Adrenal gland (tissue), 5 donors: ENCODE measurements around the gene AGAP3.

Experiments used
- CTCF ChIP-seq, 6 experiments: fragments of 450-650 bp in 4 of 6; fragments of 200-600 bp in 2 of 6; sonication (generic) in 1 of 6; IDR thresholded peaks; 1 replicate in 5 of 6; 2 replicates in 1 of 6; pipeline versions ENCODE4 v1.5.1 to v1.8.0; 2016 to 2021; ENCODE audit warnings: antibody characterized with exemption in 6 of 6, mild to moderate bottlenecking in 2 of 6, moderate library complexity in 1 of 6
- POLR2A ChIP-seq, 2 donors: fragments of 450-650 bp; IDR thresholded peaks; one replicate each; pipeline ENCODE4 v1.6.1; 2017; ENCODE audit warnings: antibody characterized with exemption in 2 of 2, mild to moderate bottlenecking in 2 of 2, moderate library complexity in 1 of 2
- donor health status: DM: no; HTN: no; CAD: no.

GRCh38 chr7:151132461-151133205 lies 46.4 kb downstream of the AGAP3 start:
- TF ChIP-seq CTCF (IDR thresholded peaks at IDR 0.05) (no peak), POLR2A (IDR thresholded peaks at IDR 0.05) (no peak)
